ENCODE results near the gene LIN7A.

The LIN7A gene

GRCh38 chr12:80924437-80924836 is 13.3 kb downstream of the LIN7A start:
- no peak overlapping the region for H3K27ac ChIP-seq
- no peak for TF ChIP-seq CTCF (conservative IDR thresholded peaks at IDR 0.05)

- no peak overlapping the region for H3K27ac ChIP-seq
- TF ChIP-seq CTCF (conservative IDR thresholded peaks at IDR 0.05), result no peak
Observed at GRCh38 chr12:80920006-80920405, 17.7 kb downstream of the LIN7A start.

GRCh38 chr12:80917651-80918050 is 20.1 kb downstream of the LIN7A start:
- no peak overlapping the region for H3K27ac ChIP-seq
- TF ChIP-seq CTCF (conservative IDR thresholded peaks at IDR 0.05), result no peak

- TF ChIP-seq CTCF (conservative IDR thresholded peaks at IDR 0.05), result no peak
- H3K27ac ChIP-seq, result no peak overlapping the region
Observed at GRCh38 chr12:80912901-80913770, 24.6 kb downstream of the LIN7A start.

- no peak overlapping the region for H3K27ac ChIP-seq
- TF ChIP-seq CTCF (conservative IDR thresholded peaks at IDR 0.05), result no peak
Observed at GRCh38 chr12:80909370-80909769, 28.4 kb downstream of the LIN7A start.

- no peak for TF ChIP-seq CTCF (conservative IDR thresholded peaks at IDR 0.05)
- H3K27ac ChIP-seq, result no peak overlapping the region
Observed at GRCh38 chr12:80902711-80903110, 35.0 kb downstream of the LIN7A start.

GRCh38 chr12:80901661-80902060 is 36.1 kb downstream of the LIN7A start:
- H3K27ac ChIP-seq, result no peak overlapping the region; the same call in 1 of the 2 replicates
- TF ChIP-seq CTCF (conservative IDR thresholded peaks at IDR 0.05), result no peak
